ENCODE data around the gene GAB2. TPM values are rescaled to one million over a fixed set of nuclear protein-coding genes. Genes with fewer than 3 reads are reported as not detected.
A peak's percentile ranks its signal among the peaks of the same experiment; 100 is the strongest.

The GAB2 gene
- total RNA-seq, 1 experiment from 2014 or later: 4.2 TPM

GRCh38 chr11:78351193-78351592 is 66.4 kb downstream of the GAB2 start:
- intact Hi-C loops (cut with micrococcal nuclease): no loop called here
- H3K27me3 Mint-ChIP-seq (ENCODE audit: insufficient read depth, unreplicated experiment): no peaks in the 10 kb centered on the region
- no peak for DNase-seq (ENCODE audit: unreplicated experiment)
- no peak overlapping the region for H3K27ac Mint-ChIP-seq (ENCODE audit: low read depth, unreplicated experiment)
- peaks cover 20% of the 10 kb centered on the region for H3K4me1 Mint-ChIP-seq (ENCODE audit: insufficient read depth, unreplicated experiment)
- no TSS peak for BruUV-seq (replicated peaks)
- H3K4me3 Mint-ChIP-seq (ENCODE audit: unreplicated experiment): no peak overlapping the region
- ChIA-PET POLR2A (no interaction called here), CTCF (interaction anchor here (0.7 kb wide), 1 partner anchor 53 kb away, joined by 5 read pairs; no protein-coding TSS in a partner anchor)
- no peaks in the 10 kb centered on the region for H3K36me3 Mint-ChIP-seq (ENCODE audit: insufficient read depth, unreplicated experiment)
- TF ChIP-seq, protein P1, sequence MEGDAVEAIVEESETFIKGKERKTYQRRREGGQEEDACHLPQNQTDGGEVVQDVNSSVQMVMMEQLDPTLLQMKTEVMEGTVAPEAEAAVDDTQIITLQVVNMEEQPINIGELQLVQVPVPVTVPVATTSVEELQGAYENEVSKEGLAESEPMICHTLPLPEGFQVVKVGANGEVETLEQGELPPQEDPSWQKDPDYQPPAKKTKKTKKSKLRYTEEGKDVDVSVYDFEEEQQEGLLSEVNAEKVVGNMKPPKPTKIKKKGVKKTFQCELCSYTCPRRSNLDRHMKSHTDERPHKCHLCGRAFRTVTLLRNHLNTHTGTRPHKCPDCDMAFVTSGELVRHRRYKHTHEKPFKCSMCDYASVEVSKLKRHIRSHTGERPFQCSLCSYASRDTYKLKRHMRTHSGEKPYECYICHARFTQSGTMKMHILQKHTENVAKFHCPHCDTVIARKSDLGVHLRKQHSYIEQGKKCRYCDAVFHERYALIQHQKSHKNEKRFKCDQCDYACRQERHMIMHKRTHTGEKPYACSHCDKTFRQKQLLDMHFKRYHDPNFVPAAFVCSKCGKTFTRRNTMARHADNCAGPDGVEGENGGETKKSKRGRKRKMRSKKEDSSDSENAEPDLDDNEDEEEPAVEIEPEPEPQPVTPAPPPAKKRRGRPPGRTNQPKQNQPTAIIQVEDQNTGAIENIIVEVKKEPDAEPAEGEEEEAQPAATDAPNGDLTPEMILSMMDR (IDR thresholded peaks at IDR 0.05; ENCODE audit: unreplicated experiment): no peak
- no peaks in the 10 kb centered on the region for H3K9me3 Mint-ChIP-seq (ENCODE audit: unreplicated experiment)

DNA sequence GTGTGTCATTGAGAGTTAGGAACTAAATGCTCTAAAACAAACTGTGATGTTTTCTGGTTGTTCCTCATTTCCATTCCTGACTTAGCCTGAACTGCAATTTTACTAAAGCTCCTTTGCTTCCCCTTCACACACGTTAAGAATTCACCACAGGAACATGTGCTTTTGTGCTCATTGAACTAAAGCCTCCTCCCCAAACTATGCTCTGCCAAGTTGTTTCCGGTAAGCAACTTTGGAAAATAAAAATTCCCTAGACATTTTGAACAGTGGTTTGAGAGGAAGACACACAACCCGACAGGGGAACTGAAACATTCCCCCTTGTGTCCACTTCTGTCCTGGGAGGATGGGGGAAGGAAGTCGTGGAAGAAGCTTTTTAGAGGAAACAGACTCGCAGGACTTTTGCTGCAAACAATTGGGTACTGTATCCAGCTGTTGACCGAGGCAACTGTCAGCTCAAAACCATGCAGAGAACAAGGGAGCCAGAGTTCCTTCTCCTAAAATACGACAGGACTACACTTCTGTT is 66.9 kb downstream of the GAB2 start:
- Mint-ChIP-seq H3K9me3 (ENCODE audit: unreplicated experiment) (no peaks in the 10 kb centered on the region), H3K27me3 (ENCODE audit: insufficient read depth, unreplicated experiment) (no peaks in the 10 kb centered on the region), H3K4me3 (ENCODE audit: unreplicated experiment) (no peak overlapping the region), H3K27ac (ENCODE audit: low read depth, unreplicated experiment) (peak overlapping the region; percentile 65), H3K36me3 (ENCODE audit: insufficient read depth, unreplicated experiment) (no peaks in the 10 kb centered on the region), H3K4me1 (ENCODE audit: insufficient read depth, unreplicated experiment) (peaks cover 20% of the 10 kb centered on the region)
- TF ChIP-seq, protein P1 (IDR thresholded peaks at IDR 0.05; ENCODE audit: unreplicated experiment): no peak
- CTCF ChIA-PET: no interaction called here
- BruUV-seq (replicated peaks): no TSS peak
- POLR2A ChIA-PET: no interaction called here
- DNase-seq (ENCODE audit: unreplicated experiment): no peak
- intact Hi-C loops (cut with micrococcal nuclease): no loop called here

DNA sequence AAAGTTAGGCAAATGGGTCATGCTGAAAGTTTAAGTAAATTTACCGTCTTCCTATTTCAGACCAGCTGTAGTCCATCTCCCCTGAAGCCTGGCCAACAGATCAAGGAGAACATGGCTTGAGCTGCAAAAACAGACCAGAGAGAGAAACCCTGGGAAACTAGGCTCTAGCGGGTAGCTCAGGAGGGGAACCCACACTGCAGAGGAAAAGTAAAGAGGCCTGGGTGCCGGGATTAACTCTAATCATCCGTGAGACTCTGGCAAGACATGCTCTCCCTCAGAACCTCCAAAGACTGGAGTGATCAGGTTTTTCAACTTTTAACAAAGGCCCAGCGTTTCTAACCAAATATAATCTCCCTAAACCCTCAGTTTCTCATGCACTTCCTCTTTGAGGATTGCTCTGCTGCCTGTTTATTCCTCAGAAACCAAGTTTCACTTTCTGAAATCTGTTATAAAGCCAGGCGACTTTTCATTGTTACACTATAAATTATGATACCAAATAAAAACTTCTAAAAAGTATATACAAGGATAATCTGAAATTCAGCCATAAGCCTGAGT is 67.5 kb downstream of the GAB2 start:
- no peak for DNase-seq (ENCODE audit: unreplicated experiment)
- intact Hi-C loops (cut with micrococcal nuclease): no loop called here
- Mint-ChIP-seq H3K9me3 (ENCODE audit: unreplicated experiment) (no peaks in the 10 kb centered on the region), H3K4me1 (ENCODE audit: insufficient read depth, unreplicated experiment) (peaks cover 20% of the 10 kb centered on the region), H3K36me3 (ENCODE audit: insufficient read depth, unreplicated experiment) (no peaks in the 10 kb centered on the region), H3K27ac (ENCODE audit: low read depth, unreplicated experiment) (peak overlapping the region; percentile 65), H3K27me3 (ENCODE audit: insufficient read depth, unreplicated experiment) (no peaks in the 10 kb centered on the region), H3K4me3 (ENCODE audit: unreplicated experiment) (no peak overlapping the region)
- BruUV-seq (replicated peaks): no TSS peak
- ChIA-PET POLR2A (no interaction called here), CTCF (no interaction called here)
- TF ChIP-seq, protein P1 (IDR thresholded peaks at IDR 0.05; ENCODE audit: unreplicated experiment): no peak

DNA sequence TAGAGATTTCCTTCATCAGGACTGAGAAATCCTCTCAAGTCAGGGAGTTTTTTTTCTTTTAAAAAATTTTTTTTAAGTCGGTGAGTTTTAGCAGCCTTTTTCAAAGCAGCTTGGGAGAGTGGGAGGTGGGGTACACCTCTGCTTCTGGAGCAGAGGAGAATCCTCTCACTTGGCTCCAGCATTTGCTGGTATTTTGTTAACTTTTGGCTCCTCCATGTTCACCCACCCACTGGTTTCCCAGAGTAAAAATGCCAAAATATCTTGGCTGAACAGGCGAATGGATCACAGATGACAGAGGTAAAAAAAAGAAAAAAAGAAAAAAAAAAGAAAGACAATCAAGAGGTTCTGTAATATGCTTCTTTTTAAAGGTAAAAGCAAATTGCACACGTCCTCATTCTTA is 68.0 kb downstream of the GAB2 start:
- intact Hi-C loops (cut with micrococcal nuclease): no loop called here
- CTCF ChIA-PET: no interaction called here
- Mint-ChIP-seq H3K4me1 (ENCODE audit: insufficient read depth, unreplicated experiment) (peaks cover 19% of the 10 kb centered on the region), H3K4me3 (ENCODE audit: unreplicated experiment) (no peak overlapping the region), H3K9me3 (ENCODE audit: unreplicated experiment) (no peaks in the 10 kb centered on the region), H3K27me3 (ENCODE audit: insufficient read depth, unreplicated experiment) (no peaks in the 10 kb centered on the region), H3K27ac (ENCODE audit: low read depth, unreplicated experiment) (peak overlapping the region; percentile 65), H3K36me3 (ENCODE audit: insufficient read depth, unreplicated experiment) (no peaks in the 10 kb centered on the region)
- BruUV-seq (replicated peaks): no TSS peak
- POLR2A ChIA-PET: no interaction called here
- DNase-seq (ENCODE audit: unreplicated experiment): no peak
- TF ChIP-seq, protein P1 (IDR thresholded peaks at IDR 0.05; ENCODE audit: unreplicated experiment): no peak
